Ishikawa (cell line): ENCODE data around the gene EBP.

Experiments
- CEBPB ChIP-seq: IDR thresholded peaks from 2 replicates; pipeline ENCODE4 v1.6.1; 2012
- CREB1 ChIP-seq: IDR thresholded peaks from 2 replicates; pipeline ENCODE4 v1.6.1; 2012; ENCODE audit warnings: low read depth
- EGR1 ChIP-seq: IDR thresholded peaks from 2 replicates; pipeline ENCODE4 v1.6.1; 2012
- EP300 ChIP-seq: IDR thresholded peaks from 2 replicates; pipeline ENCODE4 v1.6.1; 2012; ENCODE audit warnings: borderline replicate concordance
- FOXM1 ChIP-seq: IDR thresholded peaks from 2 replicates; pipeline ENCODE4 v1.6.1; 2012; ENCODE audit warnings: low read depth, borderline replicate concordance
- NFIC ChIP-seq: IDR thresholded peaks from 2 replicates; pipeline ENCODE4 v1.6.1; 2012
- RAD21 ChIP-seq: IDR thresholded peaks from 2 replicates; pipeline ENCODE4 v1.6.1; 2012; ENCODE audit warnings: low read depth
- TAF1 ChIP-seq: IDR thresholded peaks from 2 replicates; pipeline ENCODE4 v1.6.1; 2012; ENCODE audit warnings: low read depth, mild to moderate bottlenecking
- TCF12 ChIP-seq: IDR thresholded peaks from 2 replicates; pipeline ENCODE4 v1.6.1; 2012; ENCODE audit warnings: low read depth
- TEAD4 ChIP-seq: IDR thresholded peaks from 2 replicates; pipeline ENCODE4 v1.6.1; 2012
- YY1 ChIP-seq: IDR thresholded peaks from 2 replicates; pipeline ENCODE4 v1.6.1; 2012; ENCODE audit warnings: low read depth
- ZBTB7A ChIP-seq: IDR thresholded peaks from 2 replicates; pipeline ENCODE4 v1.6.1; 2012; ENCODE audit warnings: low read depth
- TF ChIP-seq, protein P1 (sequence below): IDR thresholded peaks from 2 replicates; pipeline ENCODE4 v1.6.1; 2012; ENCODE audit warnings: low read depth, mild to moderate bottlenecking
- TF ChIP-seq, protein P2 (sequence below): IDR thresholded peaks from 2 replicates; pipeline ENCODE4 v1.6.1; 2012
- TF ChIP-seq, protein P3 (sequence below): IDR thresholded peaks from 2 replicates; pipeline ENCODE4 v1.6.1; 2012

The EBP gene

DNA sequence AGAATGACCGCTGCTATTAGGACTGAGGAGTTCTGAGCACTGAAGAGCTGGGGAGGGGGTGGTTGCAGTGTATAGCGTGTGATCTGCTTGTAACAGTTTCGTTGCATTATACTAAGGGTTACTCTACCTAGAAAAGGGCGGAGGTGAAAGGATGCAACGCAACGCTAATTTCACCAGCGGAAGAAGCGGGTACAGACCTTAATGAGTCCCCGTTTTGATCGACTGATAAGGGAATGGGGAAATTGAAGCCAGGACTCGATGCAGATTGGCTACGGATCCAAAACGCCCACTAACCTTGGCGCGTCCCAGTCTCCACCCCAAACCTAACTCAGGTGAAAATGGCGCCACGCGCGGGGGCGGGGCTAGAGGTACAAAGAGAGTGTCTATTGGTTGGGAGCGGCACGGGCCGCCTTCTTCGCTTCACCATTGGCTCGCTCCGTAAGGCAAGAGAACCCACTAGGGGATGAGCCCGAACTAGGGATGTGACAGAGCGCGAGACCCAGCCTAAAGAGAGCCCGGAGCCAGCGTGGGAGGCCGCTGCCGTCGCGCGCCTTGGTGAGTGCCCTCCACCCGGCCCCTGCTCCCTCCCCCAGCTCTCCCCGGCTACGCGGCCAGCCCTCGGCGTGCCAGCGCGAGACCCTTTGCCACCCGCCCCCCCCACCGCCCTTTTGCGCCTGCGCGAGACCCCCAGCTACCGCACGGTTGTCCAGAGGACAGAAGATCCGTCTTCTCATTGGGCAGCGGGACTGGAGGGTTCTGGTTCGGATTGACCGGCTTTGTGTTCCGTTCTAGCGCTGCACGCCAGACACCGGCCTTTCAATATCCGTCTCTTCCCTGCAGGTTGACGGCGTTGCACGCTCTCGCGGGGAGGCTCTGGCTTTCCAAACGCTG lies at the start of gene EBP:
TSS of gene EBP (plus strand) at position 456 of the 891 bp plus-strand sequence. CDS start 1,964 bp downstream, outside the sequence.
- TF ChIP-seq FOXM1 = 0 out of 2 replicates have a peak, but pooled peaks have one; percentile 33
- TF ChIP-seq, protein P1, sequence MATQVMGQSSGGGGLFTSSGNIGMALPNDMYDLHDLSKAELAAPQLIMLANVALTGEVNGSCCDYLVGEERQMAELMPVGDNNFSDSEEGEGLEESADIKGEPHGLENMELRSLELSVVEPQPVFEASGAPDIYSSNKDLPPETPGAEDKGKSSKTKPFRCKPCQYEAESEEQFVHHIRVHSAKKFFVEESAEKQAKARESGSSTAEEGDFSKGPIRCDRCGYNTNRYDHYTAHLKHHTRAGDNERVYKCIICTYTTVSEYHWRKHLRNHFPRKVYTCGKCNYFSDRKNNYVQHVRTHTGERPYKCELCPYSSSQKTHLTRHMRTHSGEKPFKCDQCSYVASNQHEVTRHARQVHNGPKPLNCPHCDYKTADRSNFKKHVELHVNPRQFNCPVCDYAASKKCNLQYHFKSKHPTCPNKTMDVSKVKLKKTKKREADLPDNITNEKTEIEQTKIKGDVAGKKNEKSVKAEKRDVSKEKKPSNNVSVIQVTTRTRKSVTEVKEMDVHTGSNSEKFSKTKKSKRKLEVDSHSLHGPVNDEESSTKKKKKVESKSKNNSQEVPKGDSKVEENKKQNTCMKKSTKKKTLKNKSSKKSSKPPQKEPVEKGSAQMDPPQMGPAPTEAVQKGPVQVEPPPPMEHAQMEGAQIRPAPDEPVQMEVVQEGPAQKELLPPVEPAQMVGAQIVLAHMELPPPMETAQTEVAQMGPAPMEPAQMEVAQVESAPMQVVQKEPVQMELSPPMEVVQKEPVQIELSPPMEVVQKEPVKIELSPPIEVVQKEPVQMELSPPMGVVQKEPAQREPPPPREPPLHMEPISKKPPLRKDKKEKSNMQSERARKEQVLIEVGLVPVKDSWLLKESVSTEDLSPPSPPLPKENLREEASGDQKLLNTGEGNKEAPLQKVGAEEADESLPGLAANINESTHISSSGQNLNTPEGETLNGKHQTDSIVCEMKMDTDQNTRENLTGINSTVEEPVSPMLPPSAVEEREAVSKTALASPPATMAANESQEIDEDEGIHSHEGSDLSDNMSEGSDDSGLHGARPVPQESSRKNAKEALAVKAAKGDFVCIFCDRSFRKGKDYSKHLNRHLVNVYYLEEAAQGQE = no peak
- no peak for TF ChIP-seq EP300
- no peak for TF ChIP-seq RAD21
- peak; percentile 58 for TF ChIP-seq TAF1
- peak; percentile 74; the same call in 1 of the 2 replicates for TF ChIP-seq YY1
- no peak for TF ChIP-seq TEAD4
- TF ChIP-seq, protein P2, sequence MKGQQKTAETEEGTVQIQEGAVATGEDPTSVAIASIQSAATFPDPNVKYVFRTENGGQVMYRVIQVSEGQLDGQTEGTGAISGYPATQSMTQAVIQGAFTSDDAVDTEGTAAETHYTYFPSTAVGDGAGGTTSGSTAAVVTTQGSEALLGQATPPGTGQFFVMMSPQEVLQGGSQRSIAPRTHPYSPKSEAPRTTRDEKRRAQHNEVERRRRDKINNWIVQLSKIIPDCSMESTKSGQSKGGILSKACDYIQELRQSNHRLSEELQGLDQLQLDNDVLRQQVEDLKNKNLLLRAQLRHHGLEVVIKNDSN = peak; percentile 68
- TF ChIP-seq EGR1 = no peak
- TF ChIP-seq CEBPB = no peak
- TF ChIP-seq CREB1 = no peak
- TF ChIP-seq, protein P3, sequence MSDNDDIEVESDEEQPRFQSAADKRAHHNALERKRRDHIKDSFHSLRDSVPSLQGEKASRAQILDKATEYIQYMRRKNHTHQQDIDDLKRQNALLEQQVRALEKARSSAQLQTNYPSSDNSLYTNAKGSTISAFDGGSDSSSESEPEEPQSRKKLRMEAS = peak; percentile 45
- no peak for TF ChIP-seq TCF12
- no peak for TF ChIP-seq ZBTB7A
- TF ChIP-seq NFIC = no peak

DNA sequence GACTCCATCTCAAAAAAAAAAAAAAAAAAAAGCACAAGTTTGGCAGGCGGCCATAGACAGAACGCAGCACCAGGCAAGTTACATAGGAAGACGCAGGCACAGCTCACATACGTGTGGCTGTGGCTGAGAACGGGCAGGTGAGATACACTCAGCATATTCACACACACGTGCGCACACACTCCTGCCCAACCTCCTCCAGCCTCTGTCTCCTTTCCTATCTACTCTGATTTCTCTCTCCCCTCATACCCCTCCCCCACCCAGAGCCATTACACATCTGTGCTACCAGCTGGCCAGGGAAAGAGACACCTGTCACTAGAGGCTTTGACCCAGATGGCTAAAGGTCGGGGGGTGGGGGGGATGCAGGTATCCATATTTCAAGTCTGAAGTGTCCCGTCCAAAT lies 49.4 kb upstream of the EBP start:
- TF ChIP-seq TCF12 = no peak

DNA sequence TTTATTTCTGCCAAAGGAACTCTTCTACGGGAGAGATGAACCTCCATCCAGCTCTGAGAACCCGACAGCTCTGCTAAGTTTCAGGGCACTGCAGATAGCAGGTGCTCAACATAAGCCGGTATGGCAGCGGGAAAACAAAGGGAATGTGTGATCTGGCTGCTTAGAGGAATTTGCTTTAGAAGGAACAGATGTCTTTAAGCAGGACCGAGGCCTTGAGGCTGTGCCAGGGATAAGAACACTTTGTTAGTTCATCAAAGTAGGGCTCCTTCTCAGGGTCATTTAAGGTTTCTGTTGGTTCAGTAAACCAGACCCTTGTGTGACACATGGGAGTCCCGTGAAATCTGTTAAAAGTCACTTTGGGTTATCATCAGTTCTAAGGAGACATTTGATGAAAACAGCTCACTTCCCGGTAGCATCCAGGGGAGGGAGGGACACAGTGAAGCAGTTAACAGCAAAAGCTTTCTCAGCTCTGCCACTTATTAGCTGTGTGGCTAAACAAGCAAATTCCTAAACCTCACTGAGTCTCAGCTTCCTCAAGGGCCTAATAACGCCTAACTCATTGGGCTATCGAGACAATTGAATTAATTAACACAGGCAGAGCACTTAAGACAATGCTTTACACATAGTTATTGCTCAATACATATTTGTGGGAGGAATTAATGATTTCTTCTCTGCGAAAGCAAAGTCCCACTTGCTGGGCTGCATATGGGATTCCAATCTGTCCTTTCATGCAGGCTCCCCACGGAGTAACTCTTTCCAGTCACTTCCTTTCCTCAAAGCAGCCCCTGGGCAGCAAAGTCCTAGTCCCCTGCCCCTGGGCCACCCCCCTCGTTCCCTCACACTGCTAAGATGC lies 48.5 kb upstream of the EBP start:
- TF ChIP-seq NFIC = no peak
- TF ChIP-seq FOXM1 = no peak
- TF ChIP-seq, protein P3 = no peak
- TF ChIP-seq, protein P1 = no peak
- TF ChIP-seq CEBPB = no peak
- TF ChIP-seq TAF1 = no peak
- TF ChIP-seq YY1 = no peak
- TF ChIP-seq, protein P2 = no peak
- TF ChIP-seq ZBTB7A = no peak
- no peak for TF ChIP-seq EP300
- no peak for TF ChIP-seq EGR1
- TF ChIP-seq TEAD4 = no peak
- no peak for TF ChIP-seq CREB1
- no peak for TF ChIP-seq TCF12
- TF ChIP-seq RAD21 = no peak

DNA sequence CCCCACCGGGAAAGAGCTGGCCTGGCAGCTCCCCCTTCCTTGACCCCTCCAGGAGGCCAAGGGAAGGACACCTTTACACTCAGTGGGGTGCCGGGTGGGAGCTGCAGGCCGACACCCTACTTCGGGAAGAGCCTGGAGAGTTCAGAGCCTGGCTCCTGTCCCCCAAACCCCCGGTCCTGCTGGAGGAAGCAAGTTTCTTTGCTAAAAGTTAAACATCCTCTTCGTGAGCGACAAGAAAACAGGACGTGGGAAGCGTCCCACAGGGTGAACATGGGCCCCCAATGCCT lies 48.0 kb upstream of the EBP start:
- no peak for TF ChIP-seq TAF1
- TF ChIP-seq TEAD4 = no peak
- no peak for TF ChIP-seq CREB1
- no peak for TF ChIP-seq CEBPB
- no peak for TF ChIP-seq YY1
- no peak for TF ChIP-seq NFIC
- TF ChIP-seq, protein P2 = no peak
- TF ChIP-seq EP300 = no peak
- no peak for TF ChIP-seq EGR1
- no peak for TF ChIP-seq ZBTB7A
- TF ChIP-seq FOXM1 = no peak
- no peak for TF ChIP-seq TCF12
- TF ChIP-seq, protein P3 = no peak
- TF ChIP-seq, protein P1 = no peak
- TF ChIP-seq RAD21 = no peak
